GM12873 (cell line): Measurements from ENCODE around the gene JUP.

Experiments
- CTCF ChIP-seq: IDR thresholded peaks from 2 replicates; pipeline ENCODE4 v1.5.1; 2012; ENCODE audit warnings: low read depth, mild to moderate bottlenecking, moderate library complexity, low read length, control low read depth; ENCODE audit not compliant: insufficient read depth; ENCODE audit errors: missing control alignments

The JUP gene

DNA sequence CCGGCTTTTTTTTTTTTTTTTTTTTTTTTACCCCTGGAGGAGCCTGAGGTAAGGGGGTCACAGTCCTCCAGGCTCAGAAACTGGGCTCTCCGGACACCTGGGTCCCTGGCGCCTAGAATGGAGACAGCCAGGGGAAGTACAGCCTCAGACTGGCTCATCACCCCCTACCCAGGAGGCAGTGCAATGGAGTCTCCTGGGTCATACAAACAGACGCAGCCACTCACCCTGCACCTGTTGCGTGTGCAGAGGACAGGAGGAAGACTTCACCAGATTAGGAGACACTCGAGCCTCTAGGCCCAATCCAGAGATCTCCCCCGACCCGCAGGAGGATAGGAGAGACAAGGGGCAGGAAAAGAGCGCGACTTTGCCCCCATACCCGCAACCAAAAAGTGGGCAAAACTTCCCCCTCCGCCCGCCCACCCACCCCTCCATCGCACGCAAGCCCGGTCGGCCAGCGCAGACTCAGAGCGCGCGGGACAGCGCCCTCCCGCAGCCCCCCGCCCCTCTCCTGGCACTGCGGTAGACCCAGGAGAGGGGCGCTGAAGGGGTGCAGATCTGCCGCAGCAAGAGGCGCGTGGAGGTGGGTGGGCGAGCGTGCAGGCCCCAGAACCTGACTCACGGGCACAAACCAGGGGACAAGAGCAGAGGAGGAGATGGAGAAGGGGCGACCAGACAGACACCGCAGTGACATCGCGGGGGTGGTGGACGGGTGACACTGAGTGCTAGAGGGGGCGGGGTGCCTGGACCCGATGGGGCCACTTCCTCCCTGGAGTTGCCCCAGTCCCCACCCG is 53.0 kb downstream of the JUP start:
- no peak for TF ChIP-seq CTCF

GRCh38 chr17:41731836-41732235 is 54.7 kb downstream of the JUP start:
- no peak for TF ChIP-seq CTCF

DNA sequence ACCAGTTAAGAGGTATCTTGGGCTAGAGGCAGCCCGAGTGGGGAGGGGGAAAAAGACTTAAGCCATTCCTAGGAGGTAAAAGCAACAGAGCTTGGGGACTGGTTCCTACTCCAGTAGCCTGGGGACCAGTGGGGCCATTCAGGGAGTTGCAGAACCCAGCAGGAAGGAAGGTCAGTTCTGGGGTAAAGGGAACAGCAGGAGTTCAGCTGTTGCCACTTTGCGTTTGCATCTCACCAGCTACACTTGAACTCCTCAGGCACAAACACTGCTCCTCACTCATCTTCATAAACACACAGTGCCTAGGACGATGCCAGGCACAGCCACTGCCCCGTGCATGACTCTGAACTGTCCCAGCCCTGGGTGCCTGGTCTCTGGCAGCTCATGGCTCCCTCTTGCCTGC is 56.0 kb downstream of the JUP start:
- TF ChIP-seq CTCF, result no peak

DNA sequence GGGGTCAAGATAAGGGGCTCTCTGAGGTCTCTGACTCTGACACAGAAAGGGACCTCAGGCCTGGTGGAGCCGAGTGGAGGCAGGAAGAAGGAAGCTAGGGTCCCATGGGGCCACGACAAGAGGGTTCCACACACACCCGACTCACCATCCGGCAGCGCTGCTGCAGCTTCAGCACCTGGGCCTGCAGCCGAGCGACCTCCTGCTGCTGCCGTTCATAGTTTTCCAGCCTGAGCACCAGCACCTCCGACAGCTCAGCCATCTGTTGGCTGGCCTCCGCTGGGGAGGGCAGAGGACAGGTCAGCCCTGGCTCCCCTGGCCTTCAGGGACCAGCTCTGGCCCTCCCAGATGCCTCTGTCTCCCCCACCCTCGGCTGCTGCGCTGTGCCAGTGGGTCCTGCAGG is 58.5 kb downstream of the JUP start:
- no peak for TF ChIP-seq CTCF

GRCh38 chr17:41725134-41725533 is 61.4 kb downstream of the JUP start:
- no peak for TF ChIP-seq CTCF

DNA sequence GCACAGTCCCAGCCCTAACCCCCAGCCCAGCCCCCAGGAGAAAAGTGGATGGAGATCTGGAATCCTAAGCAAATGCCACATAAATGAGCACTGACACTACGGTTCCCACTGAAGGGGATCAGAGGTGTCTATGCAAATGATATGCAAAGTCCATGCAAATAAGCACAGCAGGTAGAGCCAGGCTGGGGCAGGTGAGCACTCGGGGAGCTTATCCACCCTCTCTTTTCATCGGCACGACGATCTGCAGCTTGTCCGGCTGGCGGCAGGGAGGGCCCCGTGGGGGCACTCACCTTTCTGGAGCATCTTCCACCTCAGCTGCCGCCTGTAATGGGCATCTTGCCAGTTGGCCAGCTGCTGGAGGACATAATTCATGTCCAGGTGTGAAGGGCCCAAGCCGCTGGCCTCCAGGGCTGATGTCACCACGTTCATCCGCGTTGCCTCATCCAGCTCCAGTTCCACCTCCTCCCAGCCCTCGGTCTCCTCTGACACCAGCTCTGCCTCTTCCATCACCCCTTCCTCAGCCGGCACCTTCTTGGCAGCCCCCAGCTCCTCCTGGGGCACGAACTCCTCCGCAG is 61.9 kb downstream of the JUP start:
- no peak for TF ChIP-seq CTCF

- TF ChIP-seq CTCF, result no peak
Measured at GRCh38 chr17:41723801-41724475, 62.6 kb downstream of the JUP start.
